ENCODE data around the gene C14orf132.
"Not testable (repeated sequence)": the region's sequence is repeated elsewhere in the genome, so short reads cannot be mapped to it uniquely, and the experiment has no call there.

Gene C14orf132

GRCh38 chr14:96072746-96073145 lies 33.6 kb downstream of the C14orf132 start:
- H3K4me3 ChIP-seq (ENCODE audit: low read depth, low read length) = no peak overlapping the region
- TF ChIP-seq CTCF (IDR thresholded peaks at IDR 0.05; ENCODE audit: low read depth, low read length, missing control alignments) = no peak
- in situ Hi-C loops (cut with HindIII; ENCODE audit: low sequenced_read_pairs) = no loop called here
- no peak for DNase-seq (ENCODE audit: low read depth)

GRCh38 chr14:96073260-96074039 lies 34.3 kb downstream of the C14orf132 start:
- in situ Hi-C loops (cut with HindIII; ENCODE audit: low sequenced_read_pairs); H3K4me3 ChIP-seq (ENCODE audit: low read depth, low read length); DNase-seq (ENCODE audit: low read depth): not testable (repeated sequence)

DNA sequence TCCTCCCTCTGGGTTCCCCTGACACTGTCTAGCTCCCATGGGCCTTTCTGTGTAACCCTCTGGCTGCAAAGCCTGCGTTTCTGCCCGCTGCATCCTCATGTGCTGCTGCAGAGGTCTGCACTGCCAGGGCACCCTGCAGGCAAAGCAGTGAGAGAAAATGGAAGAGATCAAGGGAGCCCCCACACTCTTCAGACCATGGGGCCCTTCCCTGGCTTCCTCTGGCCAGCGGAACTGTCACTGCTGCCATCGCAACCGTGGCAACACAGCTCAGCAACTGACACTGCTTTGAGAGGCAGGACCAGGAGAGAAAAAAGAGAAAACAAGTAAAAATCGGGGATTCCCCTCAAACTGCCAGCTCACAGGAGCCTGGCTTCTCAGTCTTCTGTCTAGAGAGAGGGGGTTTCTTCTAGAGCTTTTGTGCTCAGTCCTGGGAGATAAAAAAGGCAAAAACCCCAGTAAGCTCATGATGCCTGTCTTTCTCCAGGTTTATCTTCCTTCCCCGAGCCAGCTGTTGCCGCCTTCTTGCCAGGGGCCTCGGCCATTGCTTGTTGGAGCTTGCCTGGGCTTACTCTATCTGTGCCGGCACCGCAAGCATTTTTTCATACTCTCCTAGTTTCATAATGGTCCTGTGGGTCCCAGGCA lies 38.9 kb downstream of the C14orf132 start:
- in situ Hi-C loops (cut with HindIII; ENCODE audit: low sequenced_read_pairs) = no loop called here
- TF ChIP-seq CTCF (IDR thresholded peaks at IDR 0.05; ENCODE audit: low read depth, low read length, missing control alignments) = no peak
- DNase-seq (ENCODE audit: low read depth) = no peak
- H3K4me3 ChIP-seq (ENCODE audit: low read depth, low read length) = no peak overlapping the region

GRCh38 chr14:96078625-96079016 lies 39.5 kb downstream of the C14orf132 start:
- in situ Hi-C loops (cut with HindIII; ENCODE audit: low sequenced_read_pairs) = no loop called here
- no peak for TF ChIP-seq CTCF (IDR thresholded peaks at IDR 0.05; ENCODE audit: low read depth, low read length, missing control alignments)
- no peak overlapping the region for H3K4me3 ChIP-seq (ENCODE audit: low read depth, low read length)
- no peak for DNase-seq (ENCODE audit: low read depth)

DNA sequence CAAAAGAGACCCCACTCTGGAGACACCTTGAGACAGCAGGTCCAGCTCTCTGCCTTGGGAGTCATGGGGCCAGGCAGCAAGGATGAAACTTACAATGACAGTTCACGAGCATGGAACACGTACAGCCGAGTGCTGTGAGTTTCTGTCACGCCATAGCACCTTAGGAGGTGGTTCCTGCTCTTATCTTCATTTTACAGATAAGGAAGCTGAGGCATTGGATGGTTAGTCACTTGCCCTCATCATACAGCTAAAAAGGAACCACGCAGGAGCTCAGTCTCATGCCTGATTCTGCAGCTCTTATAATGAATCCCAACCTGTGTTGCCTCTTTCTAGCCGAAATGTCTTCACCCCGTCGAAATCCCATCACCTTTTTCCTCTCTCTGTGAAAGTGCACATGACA lies 39.9 kb downstream of the C14orf132 start:
- TF ChIP-seq CTCF (IDR thresholded peaks at IDR 0.05; ENCODE audit: low read depth, low read length, missing control alignments) = no peak
- H3K4me3 ChIP-seq (ENCODE audit: low read depth, low read length) = no peak overlapping the region
- no peak for DNase-seq (ENCODE audit: low read depth)
- in situ Hi-C loops (cut with HindIII; ENCODE audit: low sequenced_read_pairs) = no loop called here

DNA sequence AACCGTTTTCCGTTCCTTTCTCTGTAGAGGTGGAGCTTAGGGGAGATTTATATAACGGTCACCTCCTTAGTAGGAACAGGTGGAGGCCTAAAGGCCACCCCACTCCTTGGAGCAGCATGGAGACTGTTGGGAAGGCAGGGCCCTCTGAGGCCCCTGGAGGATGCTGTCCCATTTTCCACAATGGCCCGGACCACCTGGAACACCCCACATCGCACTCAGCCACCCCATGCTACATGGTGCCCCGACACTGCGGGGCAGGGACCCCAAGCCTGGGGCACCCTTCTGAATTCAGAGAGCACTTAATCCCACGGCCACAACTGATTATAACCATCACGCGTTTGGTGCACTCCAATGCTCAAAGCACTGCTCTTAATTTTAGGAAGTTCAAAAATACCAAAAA lies 41.4 kb downstream of the C14orf132 start:
- DNase-seq (ENCODE audit: low read depth) = no peak
- in situ Hi-C loops (cut with HindIII; ENCODE audit: low sequenced_read_pairs) = no loop called here
- no peak for TF ChIP-seq CTCF (IDR thresholded peaks at IDR 0.05; ENCODE audit: low read depth, low read length, missing control alignments)
- no peak overlapping the region for H3K4me3 ChIP-seq (ENCODE audit: low read depth, low read length)

GRCh38 chr14:96081224-96081623 lies 42.1 kb downstream of the C14orf132 start:
- no peak for TF ChIP-seq CTCF (IDR thresholded peaks at IDR 0.05; ENCODE audit: low read depth, low read length, missing control alignments)
- H3K4me3 ChIP-seq (ENCODE audit: low read depth, low read length) = no peak overlapping the region
- in situ Hi-C loops (cut with HindIII; ENCODE audit: low sequenced_read_pairs) = no loop called here
- no peak for DNase-seq (ENCODE audit: low read depth)

Measured in astrocyte of the cerebellum (primary cell).